ENCODE measurements around the gene IL32.

IL32 gene

GRCh38 chr16:3017794-3018506 lies 47.5 kb upstream of the IL32 start, which contains the start of gene CLDN6:
TSS of gene CLDN6 (minus strand) at chr16:3018183. CDS start at chr16:3016021, 2,162 bp downstream.
- Histone ChIP-seq H3K27me3 (ENCODE audit: control insufficient read depth in 1 of 2, insufficient read depth in 1 of 2, low read length in 2 of 2) (peaks cover 21 to 40% of the 10 kb centered on the region in 2 experiments), H2BK5ac (ENCODE audit: low read depth, low read length, poor library complexity, severe bottlenecking) (no peak within 1 kb of the TSS), H2BK120ac (ENCODE audit: low read depth, low read length) (no peak within 1 kb of the TSS), H4K8ac (ENCODE audit: low read length) (no peak within 1 kb of the TSS), H3K23ac (ENCODE audit: low read length in 2 of 2) (no peak within 1 kb of the TSS), H2BK12ac (ENCODE audit: low read length in 2 of 2) (peak within 1 kb of the TSS in 1 of 2 experiments; percentile 32), H3K4me3 (ENCODE audit: insufficient read depth in 1 of 2, low read depth in 1 of 2, low read length in 2 of 2) (no peak within 1 kb of the TSS), H3K9ac (ENCODE audit: low read length) (no peak within 1 kb of the TSS), H3K9me3 (ENCODE audit: control insufficient read depth, low read length) (no peaks in the 10 kb centered on the region), H2AFZ (ENCODE audit: low read depth, low read length) (no peak within 1 kb of the TSS), H3K18ac (ENCODE audit: low read depth in 1 of 2, low read length in 2 of 2) (no peak within 1 kb of the TSS), H3K4me1 (ENCODE audit: control insufficient read depth, insufficient read depth, low read depth, low read length) (peaks cover 26% of the 10 kb centered on the region), H3K4ac (ENCODE audit: low read depth in 1 of 2, low read length in 2 of 2) (no peak within 1 kb of the TSS), H4K91ac (ENCODE audit: low read length) (no peak within 1 kb of the TSS), H2AK5ac (ENCODE audit: low read length, severe bottlenecking) (peak within 1 kb of the TSS; percentile 49), H3K79me1 (replicated peaks; ENCODE audit: low read length, poor library complexity, severe bottlenecking) (peaks cover 2% of the 10 kb centered on the region), H2BK15ac (ENCODE audit: low read depth, poor library complexity, severe bottlenecking) (no peak within 1 kb of the TSS), H3K4me2 (ENCODE audit: low read length, poor library complexity, severe bottlenecking) (peak within 1 kb of the TSS; percentile 61), H3K27ac (ENCODE audit: low read length, poor library complexity, severe bottlenecking) (no peak within 1 kb of the TSS), H3K36me3 (ENCODE audit: control insufficient read depth in 1 of 2, insufficient read depth in 2 of 2, low read depth in 1 of 2, low read length in 2 of 2) (peaks cover 0 to 16% of the 10 kb centered on the region in 2 experiments), H3K14ac (ENCODE audit: low read length in 2 of 2) (peak within 1 kb of the TSS in 1 of 2 experiments; percentile 33)
- no peak for DNase-seq
- WGBS = 4% methylated on average over 34 of the region's 52 CpGs

- DNase-seq = no peak
- H4K8ac ChIP-seq (ENCODE audit: low read length) = no peak overlapping the region
- H3K23ac ChIP-seq (ENCODE audit: low read length in 2 of 2) = no peak overlapping the region
- H3K9me3 ChIP-seq (ENCODE audit: control insufficient read depth, low read length) = no peaks in the 10 kb centered on the region
- peak overlapping the region; percentile 88 for H3K4me2 ChIP-seq (ENCODE audit: low read length, poor library complexity, severe bottlenecking)
- H2BK5ac ChIP-seq (ENCODE audit: low read depth, low read length, poor library complexity, severe bottlenecking) = no peak overlapping the region
- peaks cover 0 to 24% of the 10 kb centered on the region in 2 experiments for H3K36me3 ChIP-seq (ENCODE audit: control insufficient read depth in 1 of 2, insufficient read depth in 2 of 2, low read depth in 1 of 2, low read length in 2 of 2)
- peaks cover 5 to 24% of the 10 kb centered on the region in 2 experiments for H3K27me3 ChIP-seq (ENCODE audit: control insufficient read depth in 1 of 2, insufficient read depth in 1 of 2, low read length in 2 of 2)
- H2AK5ac ChIP-seq (ENCODE audit: low read length, severe bottlenecking) = no peak overlapping the region
- H3K27ac ChIP-seq (ENCODE audit: low read length, poor library complexity, severe bottlenecking) = peak overlapping the region; percentile 60
- H3K14ac ChIP-seq (ENCODE audit: low read length in 2 of 2) = no peak overlapping the region
- no peak overlapping the region for H2BK15ac ChIP-seq (ENCODE audit: low read depth, poor library complexity, severe bottlenecking)
- H3K4me3 ChIP-seq (ENCODE audit: insufficient read depth in 1 of 2, low read depth in 1 of 2, low read length in 2 of 2) = peak overlapping the region; percentile 49 to 97
- H2BK120ac ChIP-seq (ENCODE audit: low read depth, low read length) = no peak overlapping the region
- peaks cover 2% of the 10 kb centered on the region for H3K79me1 ChIP-seq (replicated peaks; ENCODE audit: low read length, poor library complexity, severe bottlenecking)
- no peak overlapping the region for H2AFZ ChIP-seq (ENCODE audit: low read depth, low read length)
- peak overlapping the region; percentile 65 for H3K9ac ChIP-seq (ENCODE audit: low read length)
- H3K18ac ChIP-seq (ENCODE audit: low read depth in 1 of 2, low read length in 2 of 2) = peak overlapping the region in 1 of 2 experiments; percentile 54
- H4K91ac ChIP-seq (ENCODE audit: low read length) = no peak overlapping the region
- H2BK12ac ChIP-seq (ENCODE audit: low read length in 2 of 2) = peak overlapping the region in 1 of 2 experiments; percentile 15
- WGBS = 44% methylated on average over 38 of the region's 40 CpGs
- H3K4me1 ChIP-seq (ENCODE audit: control insufficient read depth, insufficient read depth, low read depth, low read length) = peaks cover 27% of the 10 kb centered on the region
- no peak overlapping the region for H3K4ac ChIP-seq (ENCODE audit: low read depth in 1 of 2, low read length in 2 of 2)
Observed at GRCh38 chr16:3019594-3020246, 45.7 kb upstream of the IL32 start.

- H3K4me3 ChIP-seq (ENCODE audit: insufficient read depth in 1 of 2, low read depth in 1 of 2, low read length in 2 of 2) = peak within 1 kb of the TSS; percentile 81 to 97
- peak; percentile 78 for DNase-seq
- H4K91ac ChIP-seq (ENCODE audit: low read length) = peak within 1 kb of the TSS; percentile 90
- H3K18ac ChIP-seq (ENCODE audit: low read depth in 1 of 2, low read length in 2 of 2) = peak within 1 kb of the TSS; percentile 95 to 96
- H2BK5ac ChIP-seq (ENCODE audit: low read depth, low read length, poor library complexity, severe bottlenecking) = peak within 1 kb of the TSS; percentile 100
- peak within 1 kb of the TSS; percentile 77 for H2BK120ac ChIP-seq (ENCODE audit: low read depth, low read length)
- peaks cover 0 to 24% of the 10 kb centered on the region in 2 experiments for H3K36me3 ChIP-seq (ENCODE audit: control insufficient read depth in 1 of 2, insufficient read depth in 2 of 2, low read depth in 1 of 2, low read length in 2 of 2)
- H3K9me3 ChIP-seq (ENCODE audit: control insufficient read depth, low read length) = no peaks in the 10 kb centered on the region
- peak within 1 kb of the TSS; percentile 88 for H3K4me2 ChIP-seq (ENCODE audit: low read length, poor library complexity, severe bottlenecking)
- H3K14ac ChIP-seq (ENCODE audit: low read length in 2 of 2) = peak within 1 kb of the TSS in 1 of 2 experiments; percentile 93
- peak within 1 kb of the TSS; percentile 81 for H4K8ac ChIP-seq (ENCODE audit: low read length)
- peak within 1 kb of the TSS; percentile 98 for H2AK5ac ChIP-seq (ENCODE audit: low read length, severe bottlenecking)
- WGBS = under 1% methylated on average over 32 of the region's 49 CpGs
- H3K27ac ChIP-seq (ENCODE audit: low read length, poor library complexity, severe bottlenecking) = peak within 1 kb of the TSS; percentile 100
- no peak within 1 kb of the TSS for H2AFZ ChIP-seq (ENCODE audit: low read depth, low read length)
- H2BK12ac ChIP-seq (ENCODE audit: low read length in 2 of 2) = peak within 1 kb of the TSS; percentile 9 to 45
- peak within 1 kb of the TSS; percentile 88 to 94 for H3K4ac ChIP-seq (ENCODE audit: low read depth in 1 of 2, low read length in 2 of 2)
- peaks cover 27% of the 10 kb centered on the region for H3K4me1 ChIP-seq (ENCODE audit: control insufficient read depth, insufficient read depth, low read depth, low read length)
- peaks cover 4% of the 10 kb centered on the region for H3K79me1 ChIP-seq (replicated peaks; ENCODE audit: low read length, poor library complexity, severe bottlenecking)
- peaks cover 5 to 19% of the 10 kb centered on the region in 2 experiments for H3K27me3 ChIP-seq (ENCODE audit: control insufficient read depth in 1 of 2, insufficient read depth in 1 of 2, low read length in 2 of 2)
- H3K9ac ChIP-seq (ENCODE audit: low read length) = peak within 1 kb of the TSS; percentile 100
- H3K23ac ChIP-seq (ENCODE audit: low read length in 2 of 2) = peak within 1 kb of the TSS in 1 of 2 experiments; percentile 86
- peak within 1 kb of the TSS; percentile 97 for H2BK15ac ChIP-seq (ENCODE audit: low read depth, poor library complexity, severe bottlenecking)
Observed at GRCh38 chr16:3020247-3020603, 45.2 kb upstream of the IL32 start, which contains the start of gene TNFRSF12A. TSS of gene TNFRSF12A (plus strand) at chr16:3020368. CDS start at chr16:3020398, 30 bp downstream.
